Vagina (tissue), 2 donors: ENCODE measurements around the gene LNP1.

Experiments used
- CTCF ChIP-seq, 3 experiments: fragments of 450-650 bp in 2 of 3; fragments of 200-600 bp in 1 of 3; sonication (generic) in 1 of 3; IDR thresholded peaks; one replicate each; pipeline ENCODE4 v1.5.1; 2017 to 2019; ENCODE audit warnings: antibody characterized with exemption in 3 of 3, mild to moderate bottlenecking in 2 of 3, moderate library complexity in 2 of 3
- POLR2A ChIP-seq, 2 donors: fragments of 450-650 bp; IDR thresholded peaks; one replicate each; pipeline ENCODE4 v1.6.1; 2017; ENCODE audit warnings: antibody characterized with exemption in 2 of 2, mild to moderate bottlenecking in 2 of 2, moderate library complexity in 2 of 2
- POLR2AphosphoS5 ChIP-seq, 2 donors: sonication (generic); formaldehyde crosslinking; IDR thresholded peaks; one replicate each; pipeline ENCODE4 v1.9.0; 2017; ENCODE audit warnings: antibody characterized with exemption in 2 of 2, mild to moderate bottlenecking in 2 of 2, low read depth in 1 of 2; ENCODE audit not compliant: insufficient read depth in 1 of 2

- TF ChIP-seq CTCF (IDR thresholded peaks at IDR 0.05) (no peak), POLR2A (IDR thresholded peaks at IDR 0.05) (no peak), POLR2AphosphoS5 (IDR thresholded peaks at IDR 0.05; ENCODE audit: insufficient read depth in 1 of 2, low read depth in 1 of 2) (no peak)
Measured at GRCh38 chr3:100482176-100482575, 80.8 kb downstream of the LNP1 start.
